HG03575 (cell line): Measurements from ENCODE around the gene CYB5A.
"Not testable (repeated sequence)": the region's sequence is repeated elsewhere in the genome, so short reads cannot be mapped to it uniquely, and the experiment has no call there.

Experiments
- ATAC-seq: cut with Tn5 transposase; IDR thresholded peaks from one replicate; pipeline ENCODE4 v1.9.1; 2021; ENCODE audit not compliant: unreplicated experiment, insufficient number of reproducible peaks, low FRiP score; ENCODE audit errors: extremely low read depth

CYB5A gene

GRCh38 chr18:74303306-74303705 lies 11.5 kb upstream of the CYB5A start:
- no peak for ATAC-seq

GRCh38 chr18:74299746-74300145 lies 8.0 kb upstream of the CYB5A start:
- ATAC-seq: no peak

- ATAC-seq: no peak
These were observed 7.4 kb upstream of the CYB5A start for GRCh38 chr18:74299162-74299561.

GRCh38 chr18:74294526-74294925 lies 2.8 kb upstream of the CYB5A start:
- no peak for ATAC-seq

- not testable (repeated sequence) for ATAC-seq
These were observed 1.2 kb upstream of the CYB5A start for GRCh38 chr18:74292982-74293381.

- ATAC-seq: no peak
These were observed 737 bp upstream of the CYB5A start for GRCh38 chr18:74292541-74292858.

- ATAC-seq: no peak
These were observed 342 bp downstream of the CYB5A start for GRCh38 chr18:74291472-74291770.

- no peak for ATAC-seq
These were observed 830 bp downstream of the CYB5A start for GRCh38 chr18:74290794-74291471.

- no peak for ATAC-seq
These were observed 1.7 kb downstream of the CYB5A start for GRCh38 chr18:74290021-74290420.

- no peak for ATAC-seq
These were observed 2.6 kb downstream of the CYB5A start for GRCh38 chr18:74289137-74289536.

GRCh38 chr18:74288730-74289129 lies 3.0 kb downstream of the CYB5A start:
- no peak for ATAC-seq

- no peak for ATAC-seq
These were observed 3.7 kb downstream of the CYB5A start for GRCh38 chr18:74288041-74288440.

GRCh38 chr18:74286856-74287255 lies 4.9 kb downstream of the CYB5A start:
- no peak for ATAC-seq

- ATAC-seq: no peak
These were observed 5.5 kb downstream of the CYB5A start for GRCh38 chr18:74286106-74286855.

- not testable (repeated sequence) for ATAC-seq
These were observed 6.2 kb downstream of the CYB5A start for GRCh38 chr18:74285583-74285982.

GRCh38 chr18:74284980-74285355 lies 6.8 kb downstream of the CYB5A start:
- no peak for ATAC-seq

GRCh38 chr18:74284191-74284979 lies 7.4 kb downstream of the CYB5A start:
- ATAC-seq: no peak

GRCh38 chr18:74283646-74284045 lies 8.1 kb downstream of the CYB5A start:
- no peak for ATAC-seq

- no peak for ATAC-seq
These were observed 8.8 kb downstream of the CYB5A start for GRCh38 chr18:74282755-74283554.
